ENCODE results near the gene PCDHGC5.

Gene PCDHGC5

GRCh38 chr5:141440341-141440740 lies 48.5 kb upstream of the PCDHGC5 start:
- ATAC-seq = no peak
- TF ChIP-seq, protein P1, sequence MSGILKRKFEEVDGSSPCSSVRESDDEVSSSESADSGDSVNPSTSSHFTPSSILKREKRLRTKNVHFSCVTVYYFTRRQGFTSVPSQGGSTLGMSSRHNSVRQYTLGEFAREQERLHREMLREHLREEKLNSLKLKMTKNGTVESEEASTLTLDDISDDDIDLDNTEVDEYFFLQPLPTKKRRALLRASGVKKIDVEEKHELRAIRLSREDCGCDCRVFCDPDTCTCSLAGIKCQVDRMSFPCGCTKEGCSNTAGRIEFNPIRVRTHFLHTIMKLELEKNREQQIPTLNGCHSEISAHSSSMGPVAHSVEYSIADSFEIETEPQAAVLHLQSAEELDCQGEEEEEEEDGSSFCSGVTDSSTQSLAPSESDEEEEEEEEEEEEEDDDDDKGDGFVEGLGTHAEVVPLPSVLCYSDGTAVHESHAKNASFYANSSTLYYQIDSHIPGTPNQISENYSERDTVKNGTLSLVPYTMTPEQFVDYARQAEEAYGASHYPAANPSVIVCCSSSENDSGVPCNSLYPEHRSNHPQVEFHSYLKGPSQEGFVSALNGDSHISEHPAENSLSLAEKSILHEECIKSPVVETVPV (CRISPR knock-in tag; IDR thresholded peaks at IDR 0.05) = no peak
- TF ChIP-seq ZC3H10 (CRISPR knock-in tag; IDR thresholded peaks at IDR 0.05) (no peak), GLIS3 (CRISPR knock-in tag; IDR thresholded peaks at IDR 0.05) (no peak), RARB (CRISPR knock-in tag; IDR thresholded peaks at IDR 0.05) (no peak), CSDC2 (CRISPR knock-in tag; IDR thresholded peaks at IDR 0.05) (no peak), ZFP3 (CRISPR knock-in tag; IDR thresholded peaks at IDR 0.05) (no peak), ESRRG (CRISPR knock-in tag; IDR thresholded peaks at IDR 0.05) (no peak), ZNF8 (CRISPR knock-in tag; IDR thresholded peaks at IDR 0.05) (no peak)
- TF ChIP-seq, protein P2, sequence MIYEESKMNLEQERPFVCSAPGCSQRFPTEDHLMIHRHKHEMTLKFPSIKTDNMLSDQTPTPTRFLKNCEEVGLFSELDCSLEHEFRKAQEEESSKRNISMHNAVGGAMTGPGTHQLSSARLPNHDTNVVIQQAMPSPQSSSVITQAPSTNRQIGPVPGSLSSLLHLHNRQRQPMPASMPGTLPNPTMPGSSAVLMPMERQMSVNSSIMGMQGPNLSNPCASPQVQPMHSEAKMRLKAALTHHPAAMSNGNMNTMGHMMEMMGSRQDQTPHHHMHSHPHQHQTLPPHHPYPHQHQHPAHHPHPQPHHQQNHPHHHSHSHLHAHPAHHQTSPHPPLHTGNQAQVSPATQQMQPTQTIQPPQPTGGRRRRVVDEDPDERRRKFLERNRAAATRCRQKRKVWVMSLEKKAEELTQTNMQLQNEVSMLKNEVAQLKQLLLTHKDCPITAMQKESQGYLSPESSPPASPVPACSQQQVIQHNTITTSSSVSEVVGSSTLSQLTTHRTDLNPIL (CRISPR knock-in tag; IDR thresholded peaks at IDR 0.05; ENCODE audit: low read depth) = no peak

GRCh38 chr5:141441571-141442170 lies 47.2 kb upstream of the PCDHGC5 start:
- TF ChIP-seq ZNF8 (CRISPR knock-in tag; IDR thresholded peaks at IDR 0.05) = no peak
- TF ChIP-seq CSDC2 (CRISPR knock-in tag; IDR thresholded peaks at IDR 0.05) = no peak
- TF ChIP-seq, protein P2 (CRISPR knock-in tag; IDR thresholded peaks at IDR 0.05; ENCODE audit: low read depth) = no peak
- no peak for TF ChIP-seq POU6F1 (CRISPR knock-in tag; IDR thresholded peaks at IDR 0.05; ENCODE audit: borderline replicate concordance, low read depth)
- no peak for TF ChIP-seq TSHZ2 (CRISPR knock-in tag; IDR thresholded peaks at IDR 0.05)
- no peak for TF ChIP-seq ZNF565 (CRISPR knock-in tag; conservative IDR thresholded peaks at IDR 0.05; ENCODE audit: low read depth)
- no peak for TF ChIP-seq GLIS3 (CRISPR knock-in tag; IDR thresholded peaks at IDR 0.05)
- no peak for TF ChIP-seq ISL1 (CRISPR knock-in tag; IDR thresholded peaks at IDR 0.05)
- TF ChIP-seq ZFP30 (CRISPR knock-in tag; IDR thresholded peaks at IDR 0.05) = no peak
- TF ChIP-seq, protein P1 (CRISPR knock-in tag; IDR thresholded peaks at IDR 0.05) = no peak
- TF ChIP-seq, protein P3, sequence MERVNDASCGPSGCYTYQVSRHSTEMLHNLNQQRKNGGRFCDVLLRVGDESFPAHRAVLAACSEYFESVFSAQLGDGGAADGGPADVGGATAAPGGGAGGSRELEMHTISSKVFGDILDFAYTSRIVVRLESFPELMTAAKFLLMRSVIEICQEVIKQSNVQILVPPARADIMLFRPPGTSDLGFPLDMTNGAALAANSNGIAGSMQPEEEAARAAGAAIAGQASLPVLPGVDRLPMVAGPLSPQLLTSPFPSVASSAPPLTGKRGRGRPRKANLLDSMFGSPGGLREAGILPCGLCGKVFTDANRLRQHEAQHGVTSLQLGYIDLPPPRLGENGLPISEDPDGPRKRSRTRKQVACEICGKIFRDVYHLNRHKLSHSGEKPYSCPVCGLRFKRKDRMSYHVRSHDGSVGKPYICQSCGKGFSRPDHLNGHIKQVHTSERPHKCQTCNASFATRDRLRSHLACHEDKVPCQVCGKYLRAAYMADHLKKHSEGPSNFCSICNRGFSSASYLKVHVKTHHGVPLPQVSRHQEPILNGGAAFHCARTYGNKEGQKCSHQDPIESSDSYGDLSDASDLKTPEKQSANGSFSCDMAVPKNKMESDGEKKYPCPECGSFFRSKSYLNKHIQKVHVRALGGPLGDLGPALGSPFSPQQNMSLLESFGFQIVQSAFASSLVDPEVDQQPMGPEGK (CRISPR knock-in tag; IDR thresholded peaks at IDR 0.05; ENCODE audit: borderline replicate concordance) = no peak
- no peak for TF ChIP-seq SNAI2 (CRISPR knock-in tag; IDR thresholded peaks at IDR 0.05)
- TF ChIP-seq ARNTL (CRISPR knock-in tag; IDR thresholded peaks at IDR 0.05; ENCODE audit: borderline replicate concordance, low read depth) = no peak
- TF ChIP-seq ESRRG (CRISPR knock-in tag; IDR thresholded peaks at IDR 0.05) = no peak
- TF ChIP-seq PPARA (CRISPR knock-in tag; IDR thresholded peaks at IDR 0.05; ENCODE audit: borderline replicate concordance) = no peak
- TF ChIP-seq ZC3H10 (CRISPR knock-in tag; IDR thresholded peaks at IDR 0.05) = no peak
- TF ChIP-seq ZNF70 (CRISPR knock-in tag; IDR thresholded peaks at IDR 0.05) = no peak
- TF ChIP-seq ZFP3 (CRISPR knock-in tag; IDR thresholded peaks at IDR 0.05) = no peak
- ATAC-seq = no peak

Data from SK-N-SH treated with all-trans-retinoic acid at 6 μM for 48 hours (cell line).